ENCODE measurements around the gene HSD11B1.

Gene HSD11B1

GRCh38 chr1:209674957-209675564, 29.6 kb upstream of the HSD11B1 start, which contains the start of gene G0S2:
Gene G0S2, plus strand, starts transcription at chr1:209675412. Its CDS starts 273 bp downstream, at chr1:209675685.
- Histone ChIP-seq H3K36me3 (ENCODE audit: insufficient read depth) (no peaks in the 10 kb centered on the region), H2AFZ (ENCODE audit: low read depth) (no peak within 1 kb of the TSS), H3K27me3 (ENCODE audit: insufficient read depth, low read depth) (no peaks in the 10 kb centered on the region), H3K4me3 (IDR thresholded peaks at IDR 0.05; ENCODE audit: insufficient read depth, low read depth, low read length) (no peak within 1 kb of the TSS), H4K20me1 (ENCODE audit: insufficient read depth) (no peaks in the 10 kb centered on the region), H3K4me1 (ENCODE audit: low read depth, poor library complexity, severe bottlenecking) (peaks cover 5% of the 10 kb centered on the region), H3K4me2 (no peak within 1 kb of the TSS), H3K79me2 (ENCODE audit: insufficient read depth, low read depth) (no peaks in the 10 kb centered on the region), H3K9ac (no peak within 1 kb of the TSS), H3K27ac (no peak within 1 kb of the TSS)
- no peak for TF ChIP-seq CTCF (conservative IDR thresholded peaks at IDR 0.05; ENCODE audit: low read depth, low read length)

- Histone ChIP-seq H3K79me2 (ENCODE audit: insufficient read depth, low read depth) (no peaks in the 10 kb centered on the region), H4K20me1 (ENCODE audit: insufficient read depth) (no peaks in the 10 kb centered on the region), H3K36me3 (ENCODE audit: insufficient read depth) (no peaks in the 10 kb centered on the region), H3K4me3 (IDR thresholded peaks at IDR 0.05; ENCODE audit: insufficient read depth, low read depth, low read length) (no peak overlapping the region), H3K4me1 (ENCODE audit: low read depth, poor library complexity, severe bottlenecking) (peaks cover 5% of the 10 kb centered on the region), H3K27ac (no peak overlapping the region), H3K9ac (no peak overlapping the region), H3K4me2 (no peak overlapping the region), H3K27me3 (ENCODE audit: insufficient read depth, low read depth) (no peaks in the 10 kb centered on the region), H2AFZ (ENCODE audit: low read depth) (no peak overlapping the region)
- TF ChIP-seq CTCF (conservative IDR thresholded peaks at IDR 0.05; ENCODE audit: low read depth, low read length) = no peak
Measured at GRCh38 chr1:209675565-209676154, 29.0 kb upstream of the HSD11B1 start.

- no peak overlapping the region for H2AFZ ChIP-seq (ENCODE audit: low read depth)
- no peaks in the 10 kb centered on the region for H3K79me2 ChIP-seq (ENCODE audit: insufficient read depth, low read depth)
- H3K27ac ChIP-seq = no peak overlapping the region
- H3K4me3 ChIP-seq (IDR thresholded peaks at IDR 0.05; ENCODE audit: insufficient read depth, low read depth, low read length) = no peak overlapping the region
- no peaks in the 10 kb centered on the region for H3K36me3 ChIP-seq (ENCODE audit: insufficient read depth)
- H3K4me2 ChIP-seq = no peak overlapping the region
- no peak overlapping the region for H3K9ac ChIP-seq
- no peaks in the 10 kb centered on the region for H4K20me1 ChIP-seq (ENCODE audit: insufficient read depth)
- TF ChIP-seq CTCF (conservative IDR thresholded peaks at IDR 0.05; ENCODE audit: low read depth, low read length) = no peak
- no peaks in the 10 kb centered on the region for H3K4me1 ChIP-seq (ENCODE audit: low read depth, poor library complexity, severe bottlenecking)
- no peaks in the 10 kb centered on the region for H3K27me3 ChIP-seq (ENCODE audit: insufficient read depth, low read depth)
Measured at GRCh38 chr1:209678981-209679539, 25.6 kb upstream of the HSD11B1 start.

GRCh38 chr1:209685821-209686220, 18.8 kb upstream of the HSD11B1 start:
- no peak overlapping the region for H2AFZ ChIP-seq (ENCODE audit: low read depth)
- no peak for TF ChIP-seq CTCF (conservative IDR thresholded peaks at IDR 0.05; ENCODE audit: low read depth, low read length)
- H3K4me3 ChIP-seq (IDR thresholded peaks at IDR 0.05; ENCODE audit: insufficient read depth, low read depth, low read length) = no peak overlapping the region
- H3K4me1 ChIP-seq (ENCODE audit: low read depth, poor library complexity, severe bottlenecking) = peaks cover 4% of the 10 kb centered on the region
- H3K27me3 ChIP-seq (ENCODE audit: insufficient read depth, low read depth) = no peaks in the 10 kb centered on the region
- no peaks in the 10 kb centered on the region for H3K36me3 ChIP-seq (ENCODE audit: insufficient read depth)
- no peaks in the 10 kb centered on the region for H3K79me2 ChIP-seq (ENCODE audit: insufficient read depth, low read depth)
- no peak overlapping the region for H3K4me2 ChIP-seq
- H3K9ac ChIP-seq = no peak overlapping the region
- H4K20me1 ChIP-seq (ENCODE audit: insufficient read depth) = no peaks in the 10 kb centered on the region
- no peak overlapping the region for H3K27ac ChIP-seq

All from KMS-11 (cell line).